Lung (tissue), 12 donors: Measurements from ENCODE around the gene WSB2. TPM values are rescaled to one million over a fixed set of nuclear protein-coding genes. Genes with fewer than 3 reads are reported as not detected.
"Not testable (repeated sequence)": the region's sequence is repeated elsewhere in the genome, so short reads cannot be mapped to it uniquely, and the experiment has no call there.

Experiments
- ATAC-seq: fragments of 200-7000 bp; cut with Tn5 transposase; one replicate; pipeline ENCODE4 v1.9.1; 2020; ENCODE audit warnings: moderate number of reproducible peaks; ENCODE audit not compliant: insufficient read depth, low FRiP score
- DNase-seq, 3 donors: peaks; one replicate each; pipeline ENCODE4 v3.0.0-alpha.2; 2013 to 2017
- H3K27ac ChIP-seq, 2 donors: one replicate each; pipeline ENCODE4 v1.5.1; 2013; ENCODE audit warnings: mild to moderate bottlenecking in 2 of 2, moderate library complexity in 2 of 2, control low read depth in 1 of 2, inconsistent platforms in 1 of 2, low read depth in 1 of 2, low read length in 1 of 2
- H3K27me3 ChIP-seq, 3 donors: one replicate each; pipeline ENCODE4 v1.5.1; 2013; ENCODE audit warnings: low read length in 2 of 3; ENCODE audit not compliant: control insufficient read depth in 3 of 3, insufficient read depth in 3 of 3
- H3K36me3 ChIP-seq, 4 donors: one replicate each; pipeline ENCODE4 v1.5.1; 2013; ENCODE audit warnings: low read length in 4 of 4, mild to moderate bottlenecking in 1 of 4, moderate library complexity in 1 of 4; ENCODE audit not compliant: control insufficient read depth in 4 of 4, insufficient read depth in 4 of 4
- H3K4me1 ChIP-seq, 5 donors: one replicate each; pipeline ENCODE4 v1.5.1; 2013; ENCODE audit warnings: low read length in 5 of 5, mild to moderate bottlenecking in 2 of 5, moderate library complexity in 1 of 5; ENCODE audit not compliant: control insufficient read depth in 5 of 5, insufficient read depth in 5 of 5
- H3K4me3 ChIP-seq: one replicate; pipeline ENCODE4 v1.5.1; 2013; ENCODE audit warnings: mild to moderate bottlenecking, control low read depth, moderate library complexity
- H3K9ac ChIP-seq, 2 donors: one replicate each; pipeline ENCODE4 v1.5.1; 2013; ENCODE audit warnings: low read length in 2 of 2, control low read depth in 1 of 2; ENCODE audit not compliant: insufficient read depth in 1 of 2
- H3K9me3 ChIP-seq, 4 donors: one replicate each; pipeline ENCODE4 v1.5.1; 2013; ENCODE audit warnings: low read length in 3 of 4, mild to moderate bottlenecking in 1 of 4, moderate library complexity in 1 of 4; ENCODE audit not compliant: control insufficient read depth in 4 of 4, insufficient read depth in 3 of 4
- WGBS, 2 donors: extraction: QIAGEN DNeasy Blood & Tissue Kit; methylation state at CpG; one replicate each; pipeline ENCODE4 v1.1.7; 2013; 5-methylcytosine and 5-hydroxymethylcytosine counted together
- polyA plus RNA-seq, 2 donors: library from polyadenylated mRNA; stranded (reverse); fragments of 200-250 nt; gene quantifications; one replicate each; pipeline ENCODE4 v1.2.1, GENCODE V29; 2013
- total RNA-seq, 2 donors: library from RNA; depleted of rRNA in 1 of 2; stranded (reverse); fragments of >200 nt in 1 of 2; gene quantifications; one replicate each; pipeline ENCODE4 v1.2.1, GENCODE V29; 2014 to 2021
- TF ChIP-seq, protein P1 (sequence below): IDR thresholded peaks from 2 replicates; pipeline ENCODE4 v1.5.1; 2012; ENCODE audit warnings: mild to moderate bottlenecking; ENCODE audit errors: control extremely low read depth, extremely low read depth
- donor health status: control.
- donor health status: control.
- donor health status: Bipolar disorder and iron deficiency.
- donor health status: healthy.
- donor health status: DM: yes; HTN: yes; CAD: no.

Gene WSB2
- total and polyA plus RNA-seq, 4 donors = 46.0 to 99.1 (median 53.2) TPM

DNA sequence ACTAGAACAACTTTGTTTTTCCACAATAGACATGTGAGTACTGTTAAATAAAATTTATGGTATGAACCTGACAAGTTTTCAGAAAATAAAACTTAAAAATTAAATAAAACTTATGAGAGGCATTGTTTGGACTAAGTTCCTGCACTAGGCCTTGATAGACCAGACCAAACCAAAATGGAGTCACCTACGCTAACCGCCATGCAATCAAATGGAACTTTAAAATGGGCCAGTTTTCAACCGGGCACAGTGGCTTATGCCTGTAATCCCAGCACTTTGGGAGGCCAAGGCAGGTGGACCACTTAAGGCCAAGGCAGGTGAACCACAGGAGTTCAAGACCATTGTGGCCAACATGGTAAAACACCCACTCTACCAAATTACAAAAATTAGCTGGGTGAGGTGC lies 49.6 kb downstream of the WSB2 start:
- Histone ChIP-seq H3K4me3 (no peak overlapping the region), H3K9me3 (no peaks in the 10 kb centered on the region), H3K27ac (no peak overlapping the region), H3K36me3 (no peaks in the 10 kb centered on the region), H3K4me1 (peaks cover 0 to 5% (median 0%) of the 10 kb centered on the region in 5 donors), H3K9ac (no peak overlapping the region), H3K27me3 (no peaks in the 10 kb centered on the region)
- 97 to 98% methylated on average over 3 of the region's 3 CpGs for WGBS, 2 donors
- ATAC-seq (no peak), DNase-seq (no peak)
- TF ChIP-seq, protein P1, sequence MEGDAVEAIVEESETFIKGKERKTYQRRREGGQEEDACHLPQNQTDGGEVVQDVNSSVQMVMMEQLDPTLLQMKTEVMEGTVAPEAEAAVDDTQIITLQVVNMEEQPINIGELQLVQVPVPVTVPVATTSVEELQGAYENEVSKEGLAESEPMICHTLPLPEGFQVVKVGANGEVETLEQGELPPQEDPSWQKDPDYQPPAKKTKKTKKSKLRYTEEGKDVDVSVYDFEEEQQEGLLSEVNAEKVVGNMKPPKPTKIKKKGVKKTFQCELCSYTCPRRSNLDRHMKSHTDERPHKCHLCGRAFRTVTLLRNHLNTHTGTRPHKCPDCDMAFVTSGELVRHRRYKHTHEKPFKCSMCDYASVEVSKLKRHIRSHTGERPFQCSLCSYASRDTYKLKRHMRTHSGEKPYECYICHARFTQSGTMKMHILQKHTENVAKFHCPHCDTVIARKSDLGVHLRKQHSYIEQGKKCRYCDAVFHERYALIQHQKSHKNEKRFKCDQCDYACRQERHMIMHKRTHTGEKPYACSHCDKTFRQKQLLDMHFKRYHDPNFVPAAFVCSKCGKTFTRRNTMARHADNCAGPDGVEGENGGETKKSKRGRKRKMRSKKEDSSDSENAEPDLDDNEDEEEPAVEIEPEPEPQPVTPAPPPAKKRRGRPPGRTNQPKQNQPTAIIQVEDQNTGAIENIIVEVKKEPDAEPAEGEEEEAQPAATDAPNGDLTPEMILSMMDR = no peak

DNA sequence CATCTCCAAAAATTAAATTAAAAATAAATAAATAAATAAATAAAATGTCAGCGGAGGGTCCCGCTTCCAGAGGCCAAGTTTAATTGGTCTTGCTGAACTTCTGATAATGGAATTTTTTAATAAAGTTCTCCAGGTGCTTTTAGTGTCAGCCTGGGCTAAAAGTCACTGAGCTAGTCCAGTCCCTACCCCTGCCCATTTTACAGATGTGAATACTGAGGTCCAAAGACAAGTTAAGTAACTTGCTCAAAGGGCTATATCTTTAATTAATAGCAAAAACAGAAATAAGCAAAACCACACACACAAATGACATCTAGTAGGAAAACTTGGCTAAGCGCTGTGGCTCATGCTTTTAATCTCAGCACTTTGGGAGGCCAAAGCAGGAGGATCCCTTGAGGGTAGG lies 50.1 kb downstream of the WSB2 start:
- no peak for DNase-seq
- no peak overlapping the region for H3K4me3 ChIP-seq
- WGBS, 2 donors = 98% methylated on average over 3 of the region's 3 CpGs
- TF ChIP-seq, protein P1 = no peak
- no peak for ATAC-seq
- no peaks in the 10 kb centered on the region for H3K27me3 ChIP-seq
- H3K4me1 ChIP-seq = peaks cover 0 to 1% (median 0%) of the 10 kb centered on the region in 5 donors
- H3K36me3 ChIP-seq = no peaks in the 10 kb centered on the region
- H3K9me3 ChIP-seq = no peaks in the 10 kb centered on the region
- no peak overlapping the region for H3K27ac ChIP-seq
- no peak overlapping the region for H3K9ac ChIP-seq

GRCh38 chr12:117999806-118000205 lies 61.2 kb downstream of the WSB2 start:
- not testable (repeated sequence) for H3K27me3 ChIP-seq, ATAC-seq, H3K9me3 ChIP-seq, H3K4me3 ChIP-seq, H3K9ac ChIP-seq, DNase-seq, H3K27ac ChIP-seq, H3K4me1 ChIP-seq, H3K36me3 ChIP-seq
- 65 to 73% methylated on average over 2 of the region's 2 CpGs for WGBS, 2 donors

DNA sequence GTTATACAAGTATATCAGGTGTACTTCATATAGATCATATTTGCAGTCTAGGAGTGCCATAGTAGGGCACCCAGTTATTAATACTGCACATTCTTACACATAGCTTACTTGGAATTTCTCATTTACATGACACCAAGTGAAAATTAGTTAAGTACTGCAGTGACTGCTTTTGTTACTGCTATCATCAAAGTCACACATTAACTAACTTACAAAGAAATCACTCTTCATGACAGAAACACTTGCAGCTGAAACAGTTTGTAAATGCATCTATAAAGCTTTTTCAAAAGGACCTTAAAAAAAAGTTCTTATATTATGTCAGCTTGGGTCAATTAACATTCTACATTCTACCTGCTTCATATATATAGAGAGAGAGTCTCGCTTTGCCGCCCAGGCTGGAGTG lies 62.3 kb downstream of the WSB2 start:
- Histone ChIP-seq H3K4me3 (no peak overlapping the region), H3K4me1 (no peaks in the 10 kb centered on the region), H3K9ac (no peak overlapping the region), H3K27ac (no peak overlapping the region), H3K9me3 (peaks cover 0 to 5% (median 0%) of the 10 kb centered on the region in 4 donors), H3K27me3 (no peaks in the 10 kb centered on the region), H3K36me3 (no peaks in the 10 kb centered on the region)
- DNase-seq = no peak
- TF ChIP-seq, protein P1 = no peak
- ATAC-seq = no peak
- 90 to 91% methylated on average over 2 of the region's 2 CpGs for WGBS, 2 donors
